PC-9 (cell line): ENCODE data around the gene BCL11A. TPM values are rescaled to one million over a fixed set of nuclear protein-coding genes. Genes with fewer than 3 reads are reported as not detected.

Experiments used
- BruUV-seq: library from RNA; stranded (reverse); fragments of 400-500 nt; replicated peaks from 2 replicates; lab custom pipeline; 2021; lab: Mats Ljungman, UMichigan
- CTCF ChIA-PET: fragments of 300-600 bp; sonication (Branson Sonifier 250); formaldehyde crosslinking; loops from one replicate; lab custom pipeline; 2022; ENCODE audit warnings: antibody characterized with exemption; lab: Charles Lee
- POLR2A ChIA-PET: fragments of 300-600 bp; sonication (Branson Sonifier 250); formaldehyde crosslinking; loops from one replicate; lab custom pipeline; 2022; ENCODE audit warnings: antibody characterized with exemption; ENCODE audit not compliant: unreplicated experiment; lab: Charles Lee
- DNase-seq, 2 experiments: peaks; one replicate each; pipeline versions ENCODE4 v3.0.0 to v3.0.0-alpha.2; 2015 to 2022; ENCODE audit warnings: mixed read lengths in 1 of 2
- H2AFZ ChIP-seq: fragments of 200-600 bp; sonication (generic); 2 replicates; pipeline ENCODE4 v1.8.1; 2017; ENCODE audit warnings: antibody characterized with exemption
- H3F3A ChIP-seq: fragments of 200-600 bp; sonication (generic); 2 replicates; pipeline ENCODE4 v1.8.1; 2017; ENCODE audit warnings: antibody characterized with exemption, mild to moderate bottlenecking, low read depth; ENCODE audit not compliant: insufficient read depth
- H3K27ac ChIP-seq: fragments of 200-600 bp; sonication (generic); 2 replicates; pipeline ENCODE4 v1.6.1; 2016; ENCODE audit warnings: mixed run types
- H3K27me3 ChIP-seq: fragments of 200-600 bp; sonication (generic); 2 replicates; pipeline ENCODE4 v1.6.1; 2016; ENCODE audit warnings: low read depth, mixed run types; ENCODE audit not compliant: insufficient read depth
- H3K36me3 ChIP-seq: fragments of 200-600 bp; sonication (generic); 2 replicates; pipeline ENCODE4 v1.6.1; 2016; ENCODE audit warnings: low read depth, mixed run types
- H3K4me1 ChIP-seq: fragments of 200-600 bp; sonication (generic); replicated peaks from 2 replicates; pipeline ENCODE4 v1.6.1; 2016; ENCODE audit warnings: mixed run types; ENCODE audit not compliant: insufficient read depth
- H3K4me2 ChIP-seq: fragments of 200-600 bp; sonication (generic); 2 replicates; pipeline ENCODE4 v1.6.1; 2017; ENCODE audit warnings: mixed run types
- H3K4me3 ChIP-seq: fragments of 200-600 bp; sonication (generic); 2 replicates; pipeline ENCODE4 v1.6.1; 2016; ENCODE audit warnings: mixed run types
- H3K79me2 ChIP-seq: fragments of 200-600 bp; sonication (generic); 2 replicates; pipeline ENCODE4 v1.6.1; 2017; ENCODE audit warnings: low read depth, mixed run types
- H3K9me2 ChIP-seq: fragments of 200-600 bp; sonication (generic); 2 replicates; pipeline ENCODE4 v1.8.1; 2017; ENCODE audit warnings: mild to moderate bottlenecking; ENCODE audit not compliant: insufficient read depth
- H3K9me3 ChIP-seq: fragments of 200-600 bp; sonication (generic); 2 replicates; pipeline ENCODE4 v1.8.1; 2016; ENCODE audit warnings: low read depth; ENCODE audit not compliant: insufficient read depth
- H4K20me1 ChIP-seq: fragments of 200-600 bp; sonication (generic); 2 replicates; pipeline ENCODE4 v1.8.1; 2017; ENCODE audit not compliant: insufficient read depth
- CTCF ChIP-seq: fragments of 200-600 bp; sonication (generic); conservative IDR thresholded peaks from 2 replicates; pipeline ENCODE4 v1.6.1; 2017; ENCODE audit warnings: mixed run types, antibody characterized with exemption, mild to moderate bottlenecking, moderate library complexity
- EZH2 ChIP-seq: fragments of 200-600 bp; sonication (generic); IDR thresholded peaks from 2 replicates; pipeline ENCODE4 v1.8.0; 2017; ENCODE audit warnings: antibody characterized with exemption, low read depth
- intact Hi-C: fragments of 100-400 bp; cut with micrococcal nuclease; formaldehyde crosslinking; loops from one replicate; pipeline ENCODE4 v1.10.0; 2022; ENCODE audit not compliant: unreplicated experiment
- total RNA-seq: library from RNA; stranded (reverse); gene quantifications from 2 replicates; pipeline ENCODE4 v1.2.3, GENCODE V29; 2021

The BCL11A gene
- total RNA-seq, 1 experiment from 2014 or later, result not detected

GRCh38 chr2:60577682-60578283, 24.3 kb upstream of the BCL11A start:
- H4K20me1 ChIP-seq, result no peaks in the 10 kb centered on the region
- no peak for DNase-seq
- CTCF ChIA-PET, result no interaction called here
- H3F3A ChIP-seq, result no peaks in the 10 kb centered on the region
- no peaks in the 10 kb centered on the region for H3K36me3 ChIP-seq
- no peak overlapping the region for H3K27ac ChIP-seq
- H3K79me2 ChIP-seq, result no peaks in the 10 kb centered on the region
- no TSS peak for BruUV-seq
- H2AFZ ChIP-seq, result no peak overlapping the region
- no peak for TF ChIP-seq CTCF
- no peak for TF ChIP-seq EZH2
- H3K27me3 ChIP-seq, result peaks cover 73% of the 10 kb centered on the region
- POLR2A ChIA-PET, result no interaction called here
- no peaks in the 10 kb centered on the region for H3K4me1 ChIP-seq
- no peaks in the 10 kb centered on the region for H3K9me2 ChIP-seq
- H3K9me3 ChIP-seq, result no peaks in the 10 kb centered on the region
- intact Hi-C loops, result no loop called here
- H3K4me2 ChIP-seq, result no peak overlapping the region
- no peak overlapping the region for H3K4me3 ChIP-seq

GRCh38 chr2:60573251-60573650, 19.8 kb upstream of the BCL11A start:
- H2AFZ ChIP-seq, result no peak overlapping the region
- intact Hi-C loops, result no loop called here

GRCh38 chr2:60570251-60570650, 16.8 kb upstream of the BCL11A start:
- Histone ChIP-seq H3F3A (no peaks in the 10 kb centered on the region), H3K27ac (no peak overlapping the region), H3K4me2 (no peak overlapping the region), H3K4me1 (no peaks in the 10 kb centered on the region), H3K9me2 (no peaks in the 10 kb centered on the region), H3K27me3 (peaks cover 75% of the 10 kb centered on the region), H3K36me3 (no peaks in the 10 kb centered on the region), H3K79me2 (no peaks in the 10 kb centered on the region), H4K20me1 (no peaks in the 10 kb centered on the region), H3K9me3 (no peaks in the 10 kb centered on the region), H2AFZ (no peak overlapping the region), H3K4me3 (no peak overlapping the region)
- ChIA-PET POLR2A (no interaction called here), CTCF (no interaction called here)
- DNase-seq, result no peak
- BruUV-seq, result no TSS peak
- TF ChIP-seq CTCF, result no peak
- TF ChIP-seq EZH2, result no peak
- intact Hi-C loops, result no loop called here

More at GRCh38 chr2:60573251-60573650, 19.8 kb upstream of the BCL11A start:
- Histone ChIP-seq H3F3A (no peaks in the 10 kb centered on the region), H3K4me2 (no peak overlapping the region), H3K4me3 (no peak overlapping the region), H3K27ac (no peak overlapping the region), H3K27me3 (peaks cover 65% of the 10 kb centered on the region), H3K9me2 (no peaks in the 10 kb centered on the region), H3K79me2 (no peaks in the 10 kb centered on the region), H3K4me1 (no peaks in the 10 kb centered on the region), H3K36me3 (no peaks in the 10 kb centered on the region), H4K20me1 (no peaks in the 10 kb centered on the region), H3K9me3 (no peaks in the 10 kb centered on the region)
- no peak for DNase-seq
- POLR2A ChIA-PET, result no interaction called here
- CTCF ChIA-PET, result no interaction called here
- TF ChIP-seq EZH2, result no peak
- no peak for TF ChIP-seq CTCF
- no TSS peak for BruUV-seq
